Activated B cell treated with CpG ODN at 0.5 μM for 24 hours (primary cell): ENCODE results near the gene SUCLG2. TPM values are rescaled to one million over a fixed set of nuclear protein-coding genes. Genes with fewer than 3 reads are reported as not detected.

Source experiments
- ATAC-seq: fragments of 200-7000 bp; cut with Tn5 transposase; one replicate; pipeline ENCODE4 v1.10.0; 2021; ENCODE audit warnings: low read depth, mild to moderate bottlenecking, moderate library complexity
- CTCF ChIA-PET: fragments of 350-600 bp; sonication (Branson Sonifier 250); formaldehyde crosslinking; loops from one replicate; lab custom pipeline; 2021; ENCODE audit warnings: antibody characterized with exemption; lab: Charles Lee
- POLR2A ChIA-PET: fragments of 350-600 bp; sonication (Branson Sonifier 250); formaldehyde crosslinking; loops from one replicate; lab custom pipeline; 2021; ENCODE audit warnings: antibody characterized with exemption; lab: Charles Lee
- DNase-seq: peaks from one replicate; pipeline ENCODE4 v3.0.0; 2022
- H3K27ac Mint-ChIP-seq: one replicate; pipeline ENCODE4 v1.8.0; 2020; ENCODE audit warnings: mixed read lengths
- H3K27me3 Mint-ChIP-seq: one replicate; pipeline ENCODE4 v1.8.0; 2021; ENCODE audit warnings: mixed read lengths
- H3K36me3 Mint-ChIP-seq: one replicate; pipeline ENCODE4 v1.8.0; 2021; ENCODE audit warnings: low read depth, mixed read lengths
- H3K4me1 Mint-ChIP-seq: one replicate; pipeline ENCODE4 v1.8.0; 2021; ENCODE audit warnings: mixed read lengths
- H3K4me3 Mint-ChIP-seq: one replicate; pipeline ENCODE4 v1.8.0; 2020; ENCODE audit warnings: mild to moderate bottlenecking, mixed read lengths
- H3K9me3 Mint-ChIP-seq: one replicate; pipeline ENCODE4 v1.8.0; 2020; ENCODE audit warnings: mixed read lengths
- intact Hi-C: fragments of 100-400 bp; cut with micrococcal nuclease; formaldehyde crosslinking; loops from one replicate; pipeline ENCODE4 v1.15.1; 2024
- total RNA-seq: library from RNA; stranded (reverse); gene quantifications from 2 replicates; pipeline ENCODE4 v1.2.3, GENCODE V29; 2022
- TF ChIP-seq, protein P1 (sequence below): fragments of 200-600 bp; IDR thresholded peaks from one replicate; pipeline ENCODE4 v1.8.0; 2022; ENCODE audit warnings: antibody characterized with exemption, mild to moderate bottlenecking

The SUCLG2 gene
- total RNA-seq, 1 donor from 2014 or later = 40.8 TPM

GRCh38 chr3:67458896-67459530, 195.4 kb downstream of the SUCLG2 start:
- peaks cover 35% of the 10 kb centered on the region for H3K36me3 Mint-ChIP-seq
- no peak overlapping the region for H3K27ac Mint-ChIP-seq
- ATAC-seq = no peak
- H3K4me3 Mint-ChIP-seq = no peak overlapping the region
- no peaks in the 10 kb centered on the region for H3K4me1 Mint-ChIP-seq
- intact Hi-C loops = no loop called here
- CTCF ChIA-PET = no interaction called here
- TF ChIP-seq, protein P1, sequence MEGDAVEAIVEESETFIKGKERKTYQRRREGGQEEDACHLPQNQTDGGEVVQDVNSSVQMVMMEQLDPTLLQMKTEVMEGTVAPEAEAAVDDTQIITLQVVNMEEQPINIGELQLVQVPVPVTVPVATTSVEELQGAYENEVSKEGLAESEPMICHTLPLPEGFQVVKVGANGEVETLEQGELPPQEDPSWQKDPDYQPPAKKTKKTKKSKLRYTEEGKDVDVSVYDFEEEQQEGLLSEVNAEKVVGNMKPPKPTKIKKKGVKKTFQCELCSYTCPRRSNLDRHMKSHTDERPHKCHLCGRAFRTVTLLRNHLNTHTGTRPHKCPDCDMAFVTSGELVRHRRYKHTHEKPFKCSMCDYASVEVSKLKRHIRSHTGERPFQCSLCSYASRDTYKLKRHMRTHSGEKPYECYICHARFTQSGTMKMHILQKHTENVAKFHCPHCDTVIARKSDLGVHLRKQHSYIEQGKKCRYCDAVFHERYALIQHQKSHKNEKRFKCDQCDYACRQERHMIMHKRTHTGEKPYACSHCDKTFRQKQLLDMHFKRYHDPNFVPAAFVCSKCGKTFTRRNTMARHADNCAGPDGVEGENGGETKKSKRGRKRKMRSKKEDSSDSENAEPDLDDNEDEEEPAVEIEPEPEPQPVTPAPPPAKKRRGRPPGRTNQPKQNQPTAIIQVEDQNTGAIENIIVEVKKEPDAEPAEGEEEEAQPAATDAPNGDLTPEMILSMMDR = no peak
- POLR2A ChIA-PET = no interaction called here
- no peaks in the 10 kb centered on the region for H3K9me3 Mint-ChIP-seq
- H3K27me3 Mint-ChIP-seq = no peaks in the 10 kb centered on the region
- no peak for DNase-seq

DNA sequence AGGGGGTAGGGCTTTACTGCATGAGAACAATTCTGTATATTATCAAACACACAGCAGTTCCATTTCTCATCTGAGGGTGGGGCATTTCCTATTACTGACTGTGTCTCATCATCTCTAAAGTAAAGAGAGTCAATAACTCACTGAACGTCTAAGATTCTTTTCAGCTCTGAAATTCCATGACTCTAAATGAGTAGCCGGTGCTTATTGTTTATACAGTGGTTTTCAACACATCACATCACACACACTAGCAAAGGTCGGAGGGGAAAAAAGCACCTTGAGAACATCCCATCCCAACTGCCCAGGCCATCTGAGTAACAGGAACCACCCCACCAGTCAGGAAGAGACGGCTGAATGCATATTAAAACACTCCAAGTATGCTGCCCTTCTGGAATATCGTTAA, 196.0 kb downstream of the SUCLG2 start:
- H3K27me3 Mint-ChIP-seq = no peaks in the 10 kb centered on the region
- no peaks in the 10 kb centered on the region for H3K4me1 Mint-ChIP-seq
- no peak for ATAC-seq
- H3K27ac Mint-ChIP-seq = no peak overlapping the region
- ChIA-PET CTCF (no interaction called here), POLR2A (no interaction called here)
- no peak for DNase-seq
- peaks cover 36% of the 10 kb centered on the region for H3K36me3 Mint-ChIP-seq
- H3K9me3 Mint-ChIP-seq = no peaks in the 10 kb centered on the region
- intact Hi-C loops = no loop called here
- TF ChIP-seq, protein P1 = no peak
- no peak overlapping the region for H3K4me3 Mint-ChIP-seq

DNA sequence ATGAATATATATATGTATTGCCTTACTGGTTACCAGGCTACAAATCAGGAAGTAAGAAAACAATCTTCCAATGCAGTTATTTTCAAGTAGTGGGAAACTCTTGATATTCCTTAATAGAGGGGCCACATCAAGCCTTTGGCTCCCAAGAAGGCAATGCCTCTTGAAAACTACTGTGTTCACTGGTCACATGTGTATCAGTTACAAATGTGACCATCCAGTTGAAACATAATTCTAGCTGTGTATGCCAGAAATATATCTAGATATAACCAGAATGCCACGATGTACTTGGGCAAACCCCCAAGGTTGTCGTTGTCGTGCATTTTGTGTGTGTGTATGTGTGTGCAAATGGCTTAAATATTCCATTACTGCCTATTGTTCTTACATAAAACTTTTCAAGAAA, 200.8 kb downstream of the SUCLG2 start:
- intact Hi-C loops = no loop called here
- DNase-seq = no peak
- Mint-ChIP-seq H3K4me1 (peaks cover 2% of the 10 kb centered on the region), H3K9me3 (no peaks in the 10 kb centered on the region), H3K27me3 (no peaks in the 10 kb centered on the region), H3K4me3 (no peak overlapping the region), H3K36me3 (peaks cover 26% of the 10 kb centered on the region), H3K27ac (no peak overlapping the region)
- TF ChIP-seq, protein P1 = no peak
- ATAC-seq = no peak
- ChIA-PET CTCF (no interaction called here), POLR2A (no interaction called here)

DNA sequence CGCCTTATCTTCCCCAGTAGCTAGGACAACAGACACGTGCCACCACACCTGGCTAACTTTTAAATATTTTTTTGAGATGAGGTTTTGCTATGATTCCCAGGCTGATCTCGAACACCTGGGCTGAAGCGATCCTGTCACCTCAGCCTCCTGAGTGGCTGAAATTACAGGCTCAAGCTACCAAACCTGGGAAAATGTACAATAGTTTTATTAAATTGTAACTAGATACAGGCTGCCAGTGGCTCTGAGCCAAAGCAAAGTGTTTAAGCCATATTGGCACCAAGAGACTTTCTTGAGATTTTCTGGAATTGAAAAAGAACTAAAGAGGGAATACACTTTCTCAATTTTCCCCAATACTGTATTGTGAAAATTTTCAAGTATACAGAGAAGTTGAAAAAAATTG, 204.3 kb downstream of the SUCLG2 start:
- POLR2A ChIA-PET = no interaction called here
- DNase-seq (no peak), ATAC-seq (no peak)
- no peaks in the 10 kb centered on the region for H3K27me3 Mint-ChIP-seq
- H3K4me1 Mint-ChIP-seq = peaks cover 2% of the 10 kb centered on the region
- peaks cover 14% of the 10 kb centered on the region for H3K36me3 Mint-ChIP-seq
- no peak overlapping the region for H3K27ac Mint-ChIP-seq
- CTCF ChIA-PET = no interaction called here
- intact Hi-C loops = no loop called here
- no peaks in the 10 kb centered on the region for H3K9me3 Mint-ChIP-seq
- TF ChIP-seq, protein P1 = no peak
- H3K4me3 Mint-ChIP-seq = no peak overlapping the region

DNA sequence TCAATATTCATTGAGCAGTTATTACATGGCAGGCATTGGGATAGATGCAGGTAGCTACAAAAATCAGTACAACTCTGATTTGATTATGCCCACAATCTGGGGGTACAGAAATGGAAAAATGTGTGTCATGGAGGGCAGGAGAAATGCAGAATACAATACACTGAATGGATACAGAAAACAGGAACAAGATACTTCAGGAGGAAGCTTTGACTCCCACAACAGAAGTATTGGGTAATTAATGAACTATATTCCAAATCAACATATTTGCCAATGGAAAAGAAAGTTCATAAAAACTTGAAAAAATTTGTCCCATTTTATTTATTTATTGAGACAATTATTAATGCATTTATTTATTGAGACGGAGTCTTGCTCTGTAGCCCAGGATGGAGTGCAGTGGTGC, 207.0 kb downstream of the SUCLG2 start:
- Mint-ChIP-seq H3K27ac (no peak overlapping the region), H3K4me1 (peaks cover 2% of the 10 kb centered on the region), H3K27me3 (no peaks in the 10 kb centered on the region), H3K36me3 (peaks cover 10% of the 10 kb centered on the region), H3K4me3 (no peak overlapping the region), H3K9me3 (peaks cover 3% of the 10 kb centered on the region)
- ChIA-PET POLR2A (no interaction called here), CTCF (no interaction called here)
- DNase-seq (no peak), ATAC-seq (no peak)
- TF ChIP-seq, protein P1 = no peak
- intact Hi-C loops = no loop called here
